Rectal smooth muscle tissue (tissue), 1 donor: ENCODE results near the gene CKAP2L.

Experiments
- H3K27ac ChIP-seq: one replicate; pipeline ENCODE4 v1.7.0; 2013; ENCODE audit warnings: low read depth, low read length, inconsistent platforms
- H3K27me3 ChIP-seq: one replicate; pipeline ENCODE4 v1.7.0; 2013; ENCODE audit warnings: low read length; ENCODE audit not compliant: control insufficient read depth, insufficient read depth
- H3K36me3 ChIP-seq: one replicate; pipeline ENCODE4 v1.7.0; 2013; ENCODE audit warnings: low read length; ENCODE audit not compliant: control insufficient read depth, insufficient read depth
- H3K4me1 ChIP-seq: one replicate; pipeline ENCODE4 v1.7.0; 2013; ENCODE audit warnings: low read length; ENCODE audit not compliant: control insufficient read depth, insufficient read depth
- H3K4me3 ChIP-seq: one replicate; pipeline ENCODE4 v1.7.0; 2013; ENCODE audit warnings: low read length
- H3K9ac ChIP-seq: one replicate; pipeline ENCODE4 v1.7.0; 2013; ENCODE audit warnings: low read length

The CKAP2L gene

DNA sequence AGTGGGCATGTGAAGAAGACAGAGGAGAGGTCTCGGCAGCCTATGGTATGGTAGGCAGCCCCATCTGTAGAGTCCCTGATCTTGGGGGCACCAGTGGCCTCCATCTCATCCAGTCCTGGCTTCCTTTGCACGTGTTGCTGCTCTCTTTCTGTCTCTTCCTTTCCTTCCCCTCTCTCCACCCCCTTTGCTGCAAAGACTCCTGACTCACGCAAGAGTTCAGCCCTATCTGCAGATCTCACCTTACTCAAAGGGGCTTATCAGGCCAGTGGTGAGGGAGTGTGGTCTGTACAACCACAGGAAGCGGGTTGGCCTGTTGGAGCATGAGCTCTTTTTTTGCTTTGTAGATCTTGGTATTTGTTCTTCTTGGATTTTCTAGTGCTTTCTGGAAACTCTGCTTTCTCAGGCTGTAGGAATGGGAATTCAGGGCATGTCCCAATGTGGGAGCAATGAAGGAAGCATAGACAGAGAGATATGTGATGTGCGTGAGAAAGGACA is 58.2 kb downstream of the CKAP2L start:
- Histone ChIP-seq H3K36me3 (no peaks in the 10 kb centered on the region), H3K9ac (no peak overlapping the region), H3K4me3 (no peak overlapping the region), H3K4me1 (no peaks in the 10 kb centered on the region), H3K27me3 (peaks cover 2% of the 10 kb centered on the region), H3K27ac (no peak overlapping the region)

DNA sequence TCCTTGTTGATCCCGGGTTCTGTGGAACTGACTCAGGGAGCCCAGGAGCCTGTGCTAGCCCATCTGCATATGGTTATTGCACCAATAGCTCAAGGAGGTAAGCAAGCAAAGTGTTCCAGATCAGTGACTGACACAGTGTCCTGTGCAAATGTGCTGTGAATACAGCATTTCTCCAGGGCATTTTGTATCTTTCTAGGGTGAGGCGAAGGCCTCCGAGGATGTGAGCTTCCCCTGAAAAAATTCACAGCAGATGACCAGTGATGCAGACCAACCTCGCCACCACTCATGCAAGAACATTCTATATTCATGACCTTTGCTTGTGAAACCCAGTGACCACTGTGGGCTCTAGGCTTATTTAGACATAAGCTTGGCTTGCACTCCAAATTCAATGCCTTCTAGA is 58.8 kb downstream of the CKAP2L start:
- no peak overlapping the region for H3K9ac ChIP-seq
- no peaks in the 10 kb centered on the region for H3K36me3 ChIP-seq
- H3K27ac ChIP-seq, result no peak overlapping the region
- peaks cover 2% of the 10 kb centered on the region for H3K27me3 ChIP-seq
- H3K4me3 ChIP-seq, result no peak overlapping the region
- H3K4me1 ChIP-seq, result no peaks in the 10 kb centered on the region

- H3K4me1 ChIP-seq, result no peaks in the 10 kb centered on the region
- no peaks in the 10 kb centered on the region for H3K27me3 ChIP-seq
- H3K4me3 ChIP-seq, result no peak overlapping the region
- H3K9ac ChIP-seq, result no peak overlapping the region
- no peaks in the 10 kb centered on the region for H3K36me3 ChIP-seq
- H3K27ac ChIP-seq, result no peak overlapping the region
Observed at GRCh38 chr2:112703684-112704083, 60.7 kb downstream of the CKAP2L start.

- H3K4me1 ChIP-seq, result no peaks in the 10 kb centered on the region
- no peak overlapping the region for H3K9ac ChIP-seq
- H3K27ac ChIP-seq, result no peak overlapping the region
- no peaks in the 10 kb centered on the region for H3K36me3 ChIP-seq
- no peak overlapping the region for H3K4me3 ChIP-seq
- H3K27me3 ChIP-seq, result no peaks in the 10 kb centered on the region
Observed at GRCh38 chr2:112701052-112701451, 63.4 kb downstream of the CKAP2L start.

- H3K9ac ChIP-seq, result no peak overlapping the region
- H3K36me3 ChIP-seq, result no peaks in the 10 kb centered on the region
- H3K4me3 ChIP-seq, result no peak overlapping the region
- H3K4me1 ChIP-seq, result no peaks in the 10 kb centered on the region
- H3K27me3 ChIP-seq, result no peaks in the 10 kb centered on the region
- H3K27ac ChIP-seq, result no peak overlapping the region
Observed at GRCh38 chr2:112699984-112700667, 64.3 kb downstream of the CKAP2L start.

DNA sequence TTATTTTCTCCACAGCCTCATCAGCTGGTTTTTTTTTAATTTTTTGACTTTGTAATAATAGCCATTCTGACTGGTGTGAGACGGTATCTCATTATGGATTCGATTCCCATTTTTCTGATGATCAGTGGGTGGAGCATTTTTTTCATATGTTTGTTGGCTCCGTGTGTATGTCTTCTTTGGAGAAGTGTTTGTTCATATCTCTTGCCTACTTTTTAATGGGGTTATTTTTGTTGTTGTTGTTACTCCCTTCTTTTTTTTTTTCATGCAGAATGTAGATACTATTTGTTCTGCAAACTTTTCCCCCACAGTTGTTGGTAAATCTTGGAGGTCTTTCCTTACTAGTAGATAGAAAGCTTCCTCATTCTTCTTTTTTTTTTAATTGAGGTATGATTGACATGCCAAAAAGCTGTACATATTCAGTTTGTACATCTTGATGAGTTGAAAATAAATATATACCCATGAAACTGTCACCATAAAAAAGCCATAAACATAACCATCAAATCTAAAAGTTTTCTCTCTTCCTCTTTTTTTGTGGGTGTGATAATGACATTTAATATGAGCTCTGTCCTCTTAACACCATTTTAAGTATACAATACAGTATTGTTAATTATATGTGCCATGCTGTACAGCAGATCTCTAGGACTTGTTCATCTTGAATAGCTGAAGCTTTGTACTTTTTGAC is 65.4 kb downstream of the CKAP2L start:
- no peak overlapping the region for H3K27ac ChIP-seq
- H3K4me3 ChIP-seq, result no peak overlapping the region

GRCh38 chr2:112694182-112694581 is 70.2 kb downstream of the CKAP2L start:
- no peaks in the 10 kb centered on the region for H3K27me3 ChIP-seq

More for the DNA sequence above, 65.4 kb downstream of the CKAP2L start:
- no peak overlapping the region for H3K9ac ChIP-seq
- H3K36me3 ChIP-seq, result no peaks in the 10 kb centered on the region
- H3K4me1 ChIP-seq, result no peaks in the 10 kb centered on the region
- H3K27me3 ChIP-seq, result no peaks in the 10 kb centered on the region

DNA sequence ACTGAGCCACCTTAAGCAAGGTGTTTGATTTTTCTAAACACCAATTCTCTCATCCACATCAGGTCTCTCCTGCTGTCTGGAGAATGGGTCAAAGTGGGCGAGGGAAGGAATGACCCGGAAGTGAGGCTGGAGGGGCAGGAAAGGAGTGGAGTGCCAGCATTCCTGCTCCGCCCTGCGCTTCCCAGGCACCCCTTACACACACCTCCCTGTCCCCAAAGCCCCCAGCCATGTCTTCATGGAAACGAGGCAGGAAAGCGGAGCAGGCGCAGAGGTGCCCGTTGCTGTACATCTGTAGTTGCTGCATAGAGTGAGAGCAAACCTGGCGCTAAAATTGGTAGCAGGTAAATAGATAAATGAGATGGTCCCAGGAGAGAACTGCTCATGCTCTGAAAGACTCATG is 70.8 kb downstream of the CKAP2L start:
- Histone ChIP-seq H3K4me3 (no peak overlapping the region), H3K27ac (no peak overlapping the region), H3K36me3 (no peaks in the 10 kb centered on the region), H3K9ac (no peak overlapping the region), H3K27me3 (no peaks in the 10 kb centered on the region), H3K4me1 (no peaks in the 10 kb centered on the region)

More at GRCh38 chr2:112694182-112694581, 70.2 kb downstream of the CKAP2L start:
- Histone ChIP-seq H3K27ac (no peak overlapping the region), H3K4me1 (no peaks in the 10 kb centered on the region), H3K4me3 (no peak overlapping the region), H3K9ac (no peak overlapping the region), H3K36me3 (no peaks in the 10 kb centered on the region)

DNA sequence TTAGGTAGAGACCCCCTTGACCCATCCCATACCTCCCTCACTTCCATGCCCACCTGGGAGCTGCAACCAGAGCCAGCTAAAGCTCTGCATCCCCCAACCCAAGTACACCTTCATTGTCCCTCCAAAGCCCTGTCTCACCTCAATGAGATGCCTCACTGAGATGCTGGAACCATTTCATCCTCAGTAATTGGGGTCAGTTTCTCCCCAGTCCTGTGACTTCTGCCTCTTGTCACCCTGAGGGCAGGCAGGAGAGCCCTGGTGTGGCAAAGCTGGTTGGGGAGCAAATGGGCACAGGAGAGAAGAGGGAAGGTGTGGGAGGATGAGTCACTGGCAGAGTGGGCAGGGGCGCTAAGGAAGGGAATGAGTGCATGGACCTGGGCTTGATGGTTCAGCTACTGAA is 71.5 kb downstream of the CKAP2L start:
- Histone ChIP-seq H3K27me3 (no peaks in the 10 kb centered on the region), H3K4me3 (no peak overlapping the region), H3K36me3 (no peaks in the 10 kb centered on the region), H3K9ac (no peak overlapping the region), H3K4me1 (no peaks in the 10 kb centered on the region), H3K27ac (no peak overlapping the region)

DNA sequence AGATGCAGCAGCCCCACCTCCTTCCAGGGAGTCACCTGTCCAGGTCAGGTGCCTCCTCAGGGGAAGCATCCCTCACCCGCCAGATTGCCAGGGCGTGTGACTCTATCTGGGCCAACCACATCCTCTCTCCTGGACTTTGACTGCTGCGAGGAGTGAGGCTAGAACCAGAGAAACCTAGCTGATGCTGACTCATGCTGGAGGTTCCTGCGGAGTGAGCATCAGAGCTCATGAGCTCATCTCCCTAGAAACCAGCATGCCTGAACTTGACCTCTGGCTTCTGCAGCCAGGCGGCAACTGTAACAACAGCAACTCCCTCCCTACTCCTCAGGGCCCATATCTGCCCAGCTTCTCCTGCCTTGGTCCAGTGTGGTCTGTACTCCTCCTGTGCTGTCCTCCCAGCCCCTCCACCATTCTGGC is 71.9 kb downstream of the CKAP2L start:
- H3K9ac ChIP-seq, result no peak overlapping the region
- H3K4me3 ChIP-seq, result no peak overlapping the region
- H3K27ac ChIP-seq, result no peak overlapping the region
- H3K4me1 ChIP-seq, result no peaks in the 10 kb centered on the region
- H3K36me3 ChIP-seq, result no peaks in the 10 kb centered on the region
- no peaks in the 10 kb centered on the region for H3K27me3 ChIP-seq

GRCh38 chr2:112691881-112692281 is 72.5 kb downstream of the CKAP2L start:
- Histone ChIP-seq H3K27me3 (no peaks in the 10 kb centered on the region), H3K27ac (no peak overlapping the region), H3K36me3 (no peaks in the 10 kb centered on the region), H3K9ac (no peak overlapping the region), H3K4me3 (no peak overlapping the region), H3K4me1 (no peaks in the 10 kb centered on the region)

DNA sequence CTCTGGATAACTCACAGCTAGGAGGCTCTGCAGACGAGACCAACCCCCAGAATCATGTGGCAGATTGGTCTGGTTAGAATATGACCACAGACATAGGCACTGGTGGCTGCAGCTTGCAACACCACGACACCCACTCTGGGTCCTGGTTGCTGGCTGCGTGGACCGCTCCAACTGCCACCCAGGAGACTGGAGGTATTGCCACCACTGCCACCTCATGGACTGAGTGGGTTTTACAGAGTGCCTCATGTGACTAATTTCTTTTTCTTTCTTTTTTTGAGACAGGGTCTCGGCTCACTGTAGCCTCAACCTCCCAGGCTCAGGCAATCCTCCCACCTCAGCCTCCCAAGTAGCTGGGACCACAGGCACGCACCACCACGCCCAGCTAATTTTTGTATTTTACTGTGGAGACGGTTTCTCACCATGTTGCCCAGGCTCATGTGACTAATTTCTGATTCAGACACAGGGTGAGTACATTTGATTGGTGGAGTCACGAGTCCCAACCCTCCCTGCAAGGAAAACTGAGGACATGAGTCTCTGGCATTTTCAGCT is 73.5 kb downstream of the CKAP2L start:
- H3K9ac ChIP-seq, result no peak overlapping the region
- H3K27me3 ChIP-seq, result no peaks in the 10 kb centered on the region
- H3K4me3 ChIP-seq, result no peak overlapping the region
- no peaks in the 10 kb centered on the region for H3K4me1 ChIP-seq
- H3K36me3 ChIP-seq, result no peaks in the 10 kb centered on the region
- no peak overlapping the region for H3K27ac ChIP-seq
